ENCODE measurements around the gene PRKCB. TPM values are rescaled to one million over a fixed set of nuclear protein-coding genes. Genes with fewer than 3 reads are reported as not detected.

PRKCB gene
- polyA plus RNA-seq, 1 donor from 2014 or later: 27.6 TPM

GRCh38 chr16:23869052-23869451 is 33.3 kb downstream of the PRKCB start:
- no peaks in the 10 kb centered on the region for H3K79me2 ChIP-seq (replicated peaks; ENCODE audit: insufficient read depth, low read length)
- no peaks in the 10 kb centered on the region for H3K27me3 ChIP-seq (ENCODE audit: insufficient read depth, low read depth, low read length)
- H3K9ac ChIP-seq (ENCODE audit: low read length): no peak overlapping the region
- H3K4me3 ChIP-seq (ENCODE audit: low read length): no peak overlapping the region
- H2AFZ ChIP-seq (ENCODE audit: low read depth, low read length): no peak overlapping the region
- no peaks in the 10 kb centered on the region for H3K9me2 ChIP-seq (ENCODE audit: insufficient read depth, low read length)
- no peaks in the 10 kb centered on the region for H3K36me3 ChIP-seq (ENCODE audit: insufficient read depth, low read length)
- TF ChIP-seq POLR2AphosphoS5 (IDR thresholded peaks at IDR 0.05) (no peak), EP300 (conservative IDR thresholded peaks at IDR 0.05; ENCODE audit: poor library complexity, severe bottlenecking) (no peak), RAD21 (conservative IDR thresholded peaks at IDR 0.05) (no peak), EZH2 (IDR thresholded peaks at IDR 0.05; ENCODE audit: borderline replicate concordance, insufficient read depth, low read length, poor library complexity, severe bottlenecking) (no peak), MXI1 (conservative IDR thresholded peaks at IDR 0.05; ENCODE audit: poor library complexity, severe bottlenecking) (no peak), SMC3 (conservative IDR thresholded peaks at IDR 0.05; ENCODE audit: poor library complexity) (no peak), CTCF (IDR thresholded peaks at IDR 0.05; ENCODE audit: poor library complexity, severe bottlenecking) (no peak), REST (IDR thresholded peaks at IDR 0.05; ENCODE audit: borderline replicate concordance) (no peak), TAF1 (IDR thresholded peaks at IDR 0.05; ENCODE audit: low read depth) (no peak)
- H4K20me1 ChIP-seq (ENCODE audit: insufficient read depth): no peaks in the 10 kb centered on the region
- H3K4me2 ChIP-seq (ENCODE audit: low read length): no peak overlapping the region
- no peaks in the 10 kb centered on the region for H3F3A ChIP-seq (ENCODE audit: insufficient read depth, low read length, poor library complexity, severe bottlenecking)
- H3K27ac ChIP-seq (ENCODE audit: low read length): no peak overlapping the region
- H3K9me3 ChIP-seq (ENCODE audit: low read length): no peaks in the 10 kb centered on the region

- Histone ChIP-seq H3K9me2 (ENCODE audit: insufficient read depth, low read length) (no peaks in the 10 kb centered on the region), H3K27me3 (ENCODE audit: insufficient read depth, low read depth, low read length) (no peaks in the 10 kb centered on the region), H4K20me1 (ENCODE audit: insufficient read depth) (no peaks in the 10 kb centered on the region), H3K27ac (ENCODE audit: low read length) (no peak overlapping the region), H3F3A (ENCODE audit: insufficient read depth, low read length, poor library complexity, severe bottlenecking) (no peaks in the 10 kb centered on the region), H2AFZ (ENCODE audit: low read depth, low read length) (no peak overlapping the region), H3K9me3 (ENCODE audit: low read length) (no peaks in the 10 kb centered on the region), H3K4me2 (ENCODE audit: low read length) (no peak overlapping the region), H3K36me3 (ENCODE audit: insufficient read depth, low read length) (no peaks in the 10 kb centered on the region), H3K79me2 (replicated peaks; ENCODE audit: insufficient read depth, low read length) (no peaks in the 10 kb centered on the region), H3K4me3 (ENCODE audit: low read length) (no peak overlapping the region), H3K9ac (ENCODE audit: low read length) (no peak overlapping the region)
- TF ChIP-seq CTCF (IDR thresholded peaks at IDR 0.05; ENCODE audit: poor library complexity, severe bottlenecking) (no peak), RAD21 (conservative IDR thresholded peaks at IDR 0.05) (no peak), TAF1 (IDR thresholded peaks at IDR 0.05; ENCODE audit: low read depth) (no peak)
Observed at GRCh38 chr16:23871924-23872323, 36.1 kb downstream of the PRKCB start.

Measured in neural cell (in vitro differentiated cells).